ENCODE results near the gene PAX1. TPM values are rescaled to one million over a fixed set of nuclear protein-coding genes. Genes with fewer than 3 reads are reported as not detected.

PAX1 gene
- total and polyA plus RNA-seq, 4 donors, result not detected

GRCh38 chr20:21709535-21709904 is 4.1 kb downstream of the PAX1 start:
- no peaks in the 10 kb centered on the region for H3K36me3 ChIP-seq (ENCODE audit: control insufficient read depth in 4 of 4, insufficient read depth in 3 of 4, low read depth in 1 of 4, low read length in 3 of 4)
- no peak for DNase-seq (ENCODE audit: low spot score)
- TF ChIP-seq FOXA1 (IDR thresholded peaks at IDR 0.05) (no peak), TAF1 (conservative IDR thresholded peaks at IDR 0.05) (no peak), CTCF (IDR thresholded peaks at IDR 0.05; ENCODE audit: low read depth, low read length, missing input control) (no peak), RXRA (IDR thresholded peaks at IDR 0.05) (no peak), EGR1 (IDR thresholded peaks at IDR 0.05; ENCODE audit: low read depth in 2 of 2) (no peak), SP1 (IDR thresholded peaks at IDR 0.05) (no peak), GABPA (IDR thresholded peaks at IDR 0.05 in 1 of 2, conservative IDR thresholded peaks at IDR 0.05 in 1 of 2) (no peak), HNF4G (IDR thresholded peaks at IDR 0.05) (no peak), ZBTB33 (IDR thresholded peaks at IDR 0.05) (no peak), HNF4A (conservative IDR thresholded peaks at IDR 0.05) (no peak)
- H3K27ac ChIP-seq (ENCODE audit: low read depth in 1 of 2, low read length in 2 of 2), result no peak overlapping the region
- H3K9ac ChIP-seq (ENCODE audit: low read depth in 1 of 2, low read length in 2 of 2), result no peak overlapping the region
- H3K4me3 ChIP-seq (ENCODE audit: low read depth in 1 of 3, low read length in 3 of 3), result no peak overlapping the region
- H3K4me1 ChIP-seq (ENCODE audit: control insufficient read depth in 4 of 4, insufficient read depth in 4 of 4, low read length in 3 of 4), result peaks cover 0 to 9% (median 1%) of the 10 kb centered on the region in 4 donors
- H3K27me3 ChIP-seq (ENCODE audit: control insufficient read depth in 4 of 4, insufficient read depth in 4 of 4, low read length in 3 of 4), result peaks cover 6 to 32% (median 19%) of the 10 kb centered on the region in 4 donors
- 7% methylated on average over 6 of the region's 6 CpGs for WGBS
- no peaks in the 10 kb centered on the region for H3K9me3 ChIP-seq (ENCODE audit: control insufficient read depth in 4 of 4, low read length in 3 of 4)

- Histone ChIP-seq H3K27ac (ENCODE audit: low read depth in 1 of 2, low read length in 2 of 2) (no peak overlapping the region), H3K9me3 (ENCODE audit: control insufficient read depth in 4 of 4, low read length in 3 of 4) (no peaks in the 10 kb centered on the region), H3K4me1 (ENCODE audit: control insufficient read depth in 4 of 4, insufficient read depth in 4 of 4, low read length in 3 of 4) (peaks cover 0 to 9% (median 1%) of the 10 kb centered on the region in 4 donors), H3K27me3 (ENCODE audit: control insufficient read depth in 4 of 4, insufficient read depth in 4 of 4, low read length in 3 of 4) (peaks cover 6 to 32% (median 19%) of the 10 kb centered on the region in 4 donors), H3K4me3 (ENCODE audit: low read depth in 1 of 3, low read length in 3 of 3) (no peak overlapping the region), H3K9ac (ENCODE audit: low read depth in 1 of 2, low read length in 2 of 2) (no peak overlapping the region), H3K36me3 (ENCODE audit: control insufficient read depth in 4 of 4, insufficient read depth in 3 of 4, low read depth in 1 of 4, low read length in 3 of 4) (no peaks in the 10 kb centered on the region)
- TF ChIP-seq ZBTB33 (IDR thresholded peaks at IDR 0.05), result no peak
- no peak for TF ChIP-seq YY1 (IDR thresholded peaks at IDR 0.05)
- no peak for TF ChIP-seq RAD21 (IDR thresholded peaks at IDR 0.05)
- TF ChIP-seq GABPA (IDR thresholded peaks at IDR 0.05 in 1 of 2, conservative IDR thresholded peaks at IDR 0.05 in 1 of 2), result no peak
- TF ChIP-seq JUND (IDR thresholded peaks at IDR 0.05), result no peak
- no peak for TF ChIP-seq NR2F2 (IDR thresholded peaks at IDR 0.05)
- TF ChIP-seq EGR1 (IDR thresholded peaks at IDR 0.05; ENCODE audit: low read depth in 2 of 2), result no peak
- no peak for TF ChIP-seq HNF4A (conservative IDR thresholded peaks at IDR 0.05)
- DNase-seq (ENCODE audit: low spot score), result no peak
- 10% methylated on average over 3 of the region's 3 CpGs for WGBS
These were observed 4.9 kb downstream of the PAX1 start for GRCh38 chr20:21710341-21710740.

All from liver (tissue), 9 donors.